GM23338 (cell line): Measurements from ENCODE around the gene MEST. TPM values are rescaled to one million over a fixed set of nuclear protein-coding genes. Genes with fewer than 3 reads are reported as not detected.

Experiments
- ATAC-seq: fragments of 200-7000 bp; cut with Tn5 transposase; 3 replicates; pipeline ENCODE4 v1.9.1; 2020
- DNase-seq: peaks from one replicate; pipeline ENCODE4 v3.0.0-alpha.2; 2015; ENCODE audit warnings: low spot score
- H2AFZ ChIP-seq: fragments of 200-600 bp; sonication (generic); 2 replicates; pipeline ENCODE4 v1.8.0; 2016; ENCODE audit warnings: antibody characterized with exemption, mild to moderate bottlenecking, moderate library complexity
- H3F3A ChIP-seq: fragments of 200-600 bp; sonication (generic); replicated peaks from 2 replicates; pipeline ENCODE4 v1.8.0; 2017; ENCODE audit warnings: antibody characterized with exemption, mixed run types, low read depth
- H3K27ac ChIP-seq: fragments of 200-600 bp; sonication (generic); 2 replicates; pipeline ENCODE4 v1.6.1; 2016; ENCODE audit warnings: low read depth
- H3K27me3 ChIP-seq: fragments of 200-600 bp; sonication (generic); 2 replicates; pipeline ENCODE4 v1.8.0; 2016; ENCODE audit warnings: mild to moderate bottlenecking, mixed run types, moderate library complexity; ENCODE audit not compliant: insufficient read depth
- H3K36me3 ChIP-seq: fragments of 200-600 bp; sonication (generic); 2 replicates; pipeline ENCODE4 v1.8.0; 2016; ENCODE audit warnings: mild to moderate bottlenecking; ENCODE audit not compliant: insufficient read depth
- H3K4me1 ChIP-seq: fragments of 200-600 bp; sonication (generic); 2 replicates; pipeline ENCODE4 v1.8.0; 2016; ENCODE audit warnings: mild to moderate bottlenecking, moderate library complexity; ENCODE audit not compliant: insufficient read depth
- H3K4me2 ChIP-seq: fragments of 200-600 bp; sonication (generic); 2 replicates; pipeline ENCODE4 v1.7.1; 2017; ENCODE audit warnings: mixed run types
- H3K4me3 ChIP-seq: fragments of 200-600 bp; sonication (generic); 2 replicates; pipeline ENCODE4 v1.6.1; 2016; ENCODE audit warnings: mixed run types
- H3K79me2 ChIP-seq: fragments of 200-600 bp; sonication (generic); replicated peaks from 2 replicates; pipeline ENCODE4 v1.8.0; 2017; ENCODE audit warnings: mild to moderate bottlenecking; ENCODE audit not compliant: insufficient read depth
- H3K9me2 ChIP-seq: fragments of 200-600 bp; sonication (generic); 2 replicates; pipeline ENCODE4 v1.8.0; 2017; ENCODE audit not compliant: insufficient read depth
- H4K20me1 ChIP-seq: fragments of 200-600 bp; sonication (generic); replicated peaks from 2 replicates; pipeline ENCODE4 v1.8.0; 2017; ENCODE audit warnings: mild to moderate bottlenecking; ENCODE audit not compliant: insufficient read depth
- H3K27ac Mint-ChIP-seq: 2 replicates; pipeline ENCODE4 v1.8.0; 2020; ENCODE audit warnings: inconsistent platforms, mild to moderate bottlenecking, moderate library complexity, mixed read lengths
- H3K27me3 Mint-ChIP-seq: 3 replicates; pipeline ENCODE4 v1.8.0; 2022; ENCODE audit warnings: low read depth, mild to moderate bottlenecking, moderate library complexity, mixed read lengths, inconsistent platforms; ENCODE audit not compliant: insufficient read depth, poor library complexity
- H3K36me3 Mint-ChIP-seq: 3 replicates; pipeline ENCODE4 v1.8.0; 2021; ENCODE audit warnings: low read depth, mild to moderate bottlenecking, inconsistent platforms, moderate library complexity, mixed read lengths
- H3K4me1 Mint-ChIP-seq: 3 replicates; pipeline ENCODE4 v1.8.0; 2020; ENCODE audit warnings: mild to moderate bottlenecking, inconsistent platforms, mixed read lengths
- H3K4me3 Mint-ChIP-seq: 3 replicates; pipeline ENCODE4 v1.8.0; 2021; ENCODE audit warnings: moderate library complexity, mild to moderate bottlenecking, inconsistent platforms, mixed read lengths
- H3K9me3 Mint-ChIP-seq: 3 replicates; pipeline ENCODE4 v1.8.0; 2020; ENCODE audit warnings: moderate library complexity, mild to moderate bottlenecking, inconsistent platforms, mixed read lengths
- CREB1 ChIP-seq: fragments of 250-450 bp; sonication (Bioruptor Pico); IDR thresholded peaks from 2 replicates; pipeline ENCODE4 v1.5.0; 2020; ENCODE audit warnings: low read depth, mild to moderate bottlenecking, moderate library complexity
- CTCF ChIP-seq, 2 experiments: fragments of 200-600 bp in 1 of 2; sonication (generic) in 1 of 2; conservative IDR thresholded peaks; 2 replicates each; pipeline versions ENCODE4 v1.5.1 to v1.6.1; 2016 to 2017; ENCODE audit warnings: antibody characterized with exemption in 2 of 2, low read depth in 2 of 2, mild to moderate bottlenecking in 2 of 2, moderate library complexity in 1 of 2
- EZH2 ChIP-seq: fragments of 200-600 bp; sonication (generic); IDR thresholded peaks from one replicate; pipeline ENCODE4 v1.8.0; 2017; ENCODE audit warnings: antibody characterized with exemption, mild to moderate bottlenecking, low read depth; ENCODE audit not compliant: unreplicated experiment
- EZH2phosphoT487 ChIP-seq: fragments of 200-600 bp; sonication (generic); IDR thresholded peaks from one replicate; pipeline ENCODE4 v1.8.1; 2018; ENCODE audit warnings: antibody characterized with exemption; ENCODE audit not compliant: unreplicated experiment
- JUNB ChIP-seq: IDR thresholded peaks from one replicate; pipeline ENCODE4 v1.6.1; 2016; ENCODE audit warnings: antibody characterized with exemption; ENCODE audit not compliant: unreplicated experiment
- NANOG ChIP-seq: IDR thresholded peaks from 2 replicates; pipeline ENCODE4 v1.6.1; 2016; ENCODE audit warnings: antibody characterized with exemption, borderline replicate concordance
- POLR2AphosphoS5 ChIP-seq: IDR thresholded peaks from 2 replicates; pipeline ENCODE4 v1.6.1; 2016; ENCODE audit warnings: antibody characterized with exemption, low read depth
- STAT1 ChIP-seq: IDR thresholded peaks from one replicate; pipeline ENCODE4 v1.6.1; 2016; ENCODE audit warnings: antibody characterized with exemption; ENCODE audit not compliant: unreplicated experiment
- ZNF114 ChIP-seq: fragments of 250-450 bp; sonication (Bioruptor Pico); IDR thresholded peaks from 2 replicates; pipeline ENCODE4 v1.5.0; 2020; ENCODE audit warnings: mild to moderate bottlenecking, moderate library complexity
- ZNF331 ChIP-seq: fragments of 250-450 bp; sonication (Bioruptor Pico); IDR thresholded peaks from 2 replicates; pipeline ENCODE4 v1.5.0; 2020; ENCODE audit warnings: low read depth, mild to moderate bottlenecking, moderate library complexity
- ZNF462 ChIP-seq: fragments of 250-450 bp; sonication (Bioruptor Pico); IDR thresholded peaks from 2 replicates; pipeline ENCODE4 v1.5.0; 2020; ENCODE audit warnings: mild to moderate bottlenecking, moderate library complexity
- polyA plus RNA-seq: library from polyadenylated mRNA; unstranded; fragments of >200 nt; fragmentation: Nextera tagmentation; extraction: Ambion mirVana; gene quantifications from 2 replicates; pipeline ENCODE4 v1.2.1, GENCODE V29; 2016
- total RNA-seq: library from RNA; depleted of rRNA; stranded (reverse); fragments of >200 nt; shearing (Covaris generic); gene quantifications from 2 replicates; pipeline ENCODE4 v1.2.3, GENCODE V29; 2014
- TF ChIP-seq, protein P1 (sequence below): IDR thresholded peaks from 2 replicates; pipeline ENCODE4 v1.6.1; 2016; ENCODE audit warnings: antibody characterized with exemption
- TF ChIP-seq, protein P2 (sequence below): IDR thresholded peaks from one replicate; pipeline ENCODE4 v1.6.1; 2018; ENCODE audit warnings: antibody characterized with exemption; ENCODE audit not compliant: unreplicated experiment

The MEST gene
- total and polyA plus RNA-seq, 2 experiments from 2014 or later, result 167 to 229 TPM

- no peaks in the 10 kb centered on the region for H3K4me1 ChIP-seq
- no peaks in the 10 kb centered on the region for H3F3A ChIP-seq
- DNase-seq (no peak), ATAC-seq (no peak)
- H3K4me3 Mint-ChIP-seq, result no peak overlapping the region
- no peak overlapping the region for H2AFZ ChIP-seq
- H3K27ac Mint-ChIP-seq, result no peak overlapping the region
- no peaks in the 10 kb centered on the region for H3K9me2 ChIP-seq
- peaks cover under 1% of the 10 kb centered on the region; the same call in 2 of the 3 replicates for H3K4me1 Mint-ChIP-seq
- no peaks in the 10 kb centered on the region for H3K36me3 Mint-ChIP-seq
- no peaks in the 10 kb centered on the region for H3K79me2 ChIP-seq
- no peaks in the 10 kb centered on the region for H3K36me3 ChIP-seq
- TF ChIP-seq, protein P1, sequence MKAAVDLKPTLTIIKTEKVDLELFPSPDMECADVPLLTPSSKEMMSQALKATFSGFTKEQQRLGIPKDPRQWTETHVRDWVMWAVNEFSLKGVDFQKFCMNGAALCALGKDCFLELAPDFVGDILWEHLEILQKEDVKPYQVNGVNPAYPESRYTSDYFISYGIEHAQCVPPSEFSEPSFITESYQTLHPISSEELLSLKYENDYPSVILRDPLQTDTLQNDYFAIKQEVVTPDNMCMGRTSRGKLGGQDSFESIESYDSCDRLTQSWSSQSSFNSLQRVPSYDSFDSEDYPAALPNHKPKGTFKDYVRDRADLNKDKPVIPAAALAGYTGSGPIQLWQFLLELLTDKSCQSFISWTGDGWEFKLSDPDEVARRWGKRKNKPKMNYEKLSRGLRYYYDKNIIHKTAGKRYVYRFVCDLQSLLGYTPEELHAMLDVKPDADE, result no peak
- TF ChIP-seq, protein P2, sequence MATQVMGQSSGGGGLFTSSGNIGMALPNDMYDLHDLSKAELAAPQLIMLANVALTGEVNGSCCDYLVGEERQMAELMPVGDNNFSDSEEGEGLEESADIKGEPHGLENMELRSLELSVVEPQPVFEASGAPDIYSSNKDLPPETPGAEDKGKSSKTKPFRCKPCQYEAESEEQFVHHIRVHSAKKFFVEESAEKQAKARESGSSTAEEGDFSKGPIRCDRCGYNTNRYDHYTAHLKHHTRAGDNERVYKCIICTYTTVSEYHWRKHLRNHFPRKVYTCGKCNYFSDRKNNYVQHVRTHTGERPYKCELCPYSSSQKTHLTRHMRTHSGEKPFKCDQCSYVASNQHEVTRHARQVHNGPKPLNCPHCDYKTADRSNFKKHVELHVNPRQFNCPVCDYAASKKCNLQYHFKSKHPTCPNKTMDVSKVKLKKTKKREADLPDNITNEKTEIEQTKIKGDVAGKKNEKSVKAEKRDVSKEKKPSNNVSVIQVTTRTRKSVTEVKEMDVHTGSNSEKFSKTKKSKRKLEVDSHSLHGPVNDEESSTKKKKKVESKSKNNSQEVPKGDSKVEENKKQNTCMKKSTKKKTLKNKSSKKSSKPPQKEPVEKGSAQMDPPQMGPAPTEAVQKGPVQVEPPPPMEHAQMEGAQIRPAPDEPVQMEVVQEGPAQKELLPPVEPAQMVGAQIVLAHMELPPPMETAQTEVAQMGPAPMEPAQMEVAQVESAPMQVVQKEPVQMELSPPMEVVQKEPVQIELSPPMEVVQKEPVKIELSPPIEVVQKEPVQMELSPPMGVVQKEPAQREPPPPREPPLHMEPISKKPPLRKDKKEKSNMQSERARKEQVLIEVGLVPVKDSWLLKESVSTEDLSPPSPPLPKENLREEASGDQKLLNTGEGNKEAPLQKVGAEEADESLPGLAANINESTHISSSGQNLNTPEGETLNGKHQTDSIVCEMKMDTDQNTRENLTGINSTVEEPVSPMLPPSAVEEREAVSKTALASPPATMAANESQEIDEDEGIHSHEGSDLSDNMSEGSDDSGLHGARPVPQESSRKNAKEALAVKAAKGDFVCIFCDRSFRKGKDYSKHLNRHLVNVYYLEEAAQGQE, result no peak
- TF ChIP-seq POLR2AphosphoS5 (no peak), STAT1 (no peak), CREB1 (CRISPR knock-in tag) (no peak), ZNF331 (CRISPR knock-in tag) (no peak), CTCF (conservative IDR thresholded peaks at IDR 0.05; ENCODE audit: low read depth in 2 of 2) (no peak), ZNF114 (CRISPR knock-in tag) (no peak), EZH2 (no peak), JUNB (no peak), EZH2phosphoT487 (no peak), ZNF462 (CRISPR knock-in tag) (no peak), NANOG (no peak)
- no peak overlapping the region for H3K4me2 ChIP-seq
- no peak overlapping the region for H3K27ac ChIP-seq
- no peaks in the 10 kb centered on the region for H4K20me1 ChIP-seq
- H3K4me3 ChIP-seq, result no peak overlapping the region
- no peaks in the 10 kb centered on the region for H3K27me3 Mint-ChIP-seq
- no peaks in the 10 kb centered on the region for H3K9me3 Mint-ChIP-seq
- no peaks in the 10 kb centered on the region for H3K27me3 ChIP-seq
Observed at GRCh38 chr7:130468612-130469011, 23.3 kb upstream of the MEST start.
